Thyroid gland (tissue), 4 donors: ENCODE results near the gene ARL6IP6.

Source experiments
- CTCF ChIP-seq, 6 experiments: fragments of 200-600 bp in 3 of 6; fragments of 450-650 bp in 3 of 6; sonication (generic) in 3 of 6; IDR thresholded peaks; one replicate each; pipeline ENCODE4 v1.5.1; 2016 to 2019; ENCODE audit warnings: antibody characterized with exemption in 6 of 6, mild to moderate bottlenecking in 2 of 6, inconsistent platforms in 1 of 6, moderate library complexity in 1 of 6
- POLR2A ChIP-seq, 2 donors: fragments of 450-650 bp; IDR thresholded peaks; one replicate each; pipeline ENCODE4 v1.6.1; 2017; ENCODE audit warnings: antibody characterized with exemption in 2 of 2, mild to moderate bottlenecking in 2 of 2, moderate library complexity in 1 of 2

DNA sequence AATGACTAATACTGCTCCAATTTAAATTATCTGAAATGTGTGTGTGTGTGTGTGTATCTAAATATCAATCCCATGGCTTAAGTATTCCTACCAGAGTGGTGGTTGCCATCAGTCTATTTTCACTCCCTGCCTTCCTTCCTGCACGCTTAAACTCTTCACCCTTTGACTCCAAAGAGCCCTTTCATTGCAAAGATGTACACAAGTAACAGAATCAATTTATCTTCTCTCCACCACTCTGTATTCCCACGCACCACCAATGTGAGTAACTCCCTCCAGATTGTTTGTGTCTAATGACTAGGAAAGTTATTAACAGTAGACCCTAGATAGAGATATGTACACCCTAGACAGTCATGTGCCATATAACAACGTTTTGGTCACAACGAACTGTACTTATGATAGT, 42.8 kb downstream of the ARL6IP6 start:
- TF ChIP-seq CTCF (IDR thresholded peaks at IDR 0.05) (no peak), POLR2A (IDR thresholded peaks at IDR 0.05) (no peak)
